HG02840 (cell line): ENCODE measurements around the gene NEK11.
A peak's percentile ranks its signal among the peaks of the same experiment; 100 is the strongest.

Source experiments
- ATAC-seq: cut with Tn5 transposase; IDR thresholded peaks from one replicate; pipeline ENCODE4 v1.9.1; 2021; ENCODE audit warnings: mild to moderate bottlenecking, moderate library complexity, moderate number of reproducible peaks; ENCODE audit not compliant: unreplicated experiment, low FRiP score

The NEK11 gene, protein sequence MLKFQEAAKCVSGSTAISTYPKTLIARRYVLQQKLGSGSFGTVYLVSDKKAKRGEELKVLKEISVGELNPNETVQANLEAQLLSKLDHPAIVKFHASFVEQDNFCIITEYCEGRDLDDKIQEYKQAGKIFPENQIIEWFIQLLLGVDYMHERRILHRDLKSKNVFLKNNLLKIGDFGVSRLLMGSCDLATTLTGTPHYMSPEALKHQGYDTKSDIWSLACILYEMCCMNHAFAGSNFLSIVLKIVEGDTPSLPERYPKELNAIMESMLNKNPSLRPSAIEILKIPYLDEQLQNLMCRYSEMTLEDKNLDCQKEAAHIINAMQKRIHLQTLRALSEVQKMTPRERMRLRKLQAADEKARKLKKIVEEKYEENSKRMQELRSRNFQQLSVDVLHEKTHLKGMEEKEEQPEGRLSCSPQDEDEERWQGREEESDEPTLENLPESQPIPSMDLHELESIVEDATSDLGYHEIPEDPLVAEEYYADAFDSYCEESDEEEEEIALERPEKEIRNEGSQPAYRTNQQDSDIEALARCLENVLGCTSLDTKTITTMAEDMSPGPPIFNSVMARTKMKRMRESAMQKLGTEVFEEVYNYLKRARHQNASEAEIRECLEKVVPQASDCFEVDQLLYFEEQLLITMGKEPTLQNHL

DNA sequence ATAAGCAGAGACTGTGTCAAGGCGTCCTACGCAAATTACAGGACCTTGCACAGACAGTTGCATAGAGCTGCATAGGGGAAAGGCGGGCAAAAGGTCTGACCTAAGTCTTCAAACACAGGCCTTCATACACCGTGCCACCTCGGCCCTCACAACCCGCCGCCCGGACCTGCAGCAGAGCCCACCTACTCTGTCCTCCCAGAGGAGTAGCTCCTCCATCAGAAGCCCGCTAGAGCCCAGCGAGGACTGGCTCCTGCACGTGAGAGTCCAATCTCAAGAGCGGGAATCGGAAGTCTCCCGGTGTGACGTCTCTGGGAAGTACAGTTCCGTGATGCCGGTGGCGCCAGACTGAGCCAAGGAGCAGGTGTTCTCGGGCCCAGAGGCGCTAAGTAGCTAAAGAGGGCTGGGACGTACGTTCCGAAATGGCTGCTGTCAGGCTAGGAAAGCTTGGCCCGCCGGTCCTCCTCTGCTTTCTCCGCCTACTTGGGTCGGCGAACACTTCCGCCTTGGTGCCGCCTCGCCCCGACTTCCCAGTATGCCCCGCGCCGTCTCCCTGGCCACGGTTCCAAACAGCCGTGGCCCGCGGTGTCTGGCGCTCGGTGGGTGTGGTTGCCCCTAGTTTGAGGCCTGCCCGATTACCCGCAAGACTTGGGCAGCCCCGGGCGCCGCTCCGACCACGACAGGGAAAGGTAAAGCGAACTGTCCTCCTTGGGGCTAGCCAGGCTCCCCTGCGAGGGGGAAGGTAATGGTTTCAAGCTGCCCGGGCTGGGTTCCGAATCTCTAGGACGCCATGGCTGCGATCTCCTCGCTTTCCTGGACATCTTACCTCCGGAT lies at the start of gene NEK11, which contains the start of gene ASTE1:
NEK11 (plus strand) TSS at position 557 of the 831 bp plus-strand sequence. CDS start 2,832 bp downstream, outside the sequence.
ASTE1 (minus strand) TSS at position 505 of the 831 bp plus-strand sequence. CDS start 1,519 bp downstream, outside the sequence.
- peak; percentile 98 for ATAC-seq

DNA sequence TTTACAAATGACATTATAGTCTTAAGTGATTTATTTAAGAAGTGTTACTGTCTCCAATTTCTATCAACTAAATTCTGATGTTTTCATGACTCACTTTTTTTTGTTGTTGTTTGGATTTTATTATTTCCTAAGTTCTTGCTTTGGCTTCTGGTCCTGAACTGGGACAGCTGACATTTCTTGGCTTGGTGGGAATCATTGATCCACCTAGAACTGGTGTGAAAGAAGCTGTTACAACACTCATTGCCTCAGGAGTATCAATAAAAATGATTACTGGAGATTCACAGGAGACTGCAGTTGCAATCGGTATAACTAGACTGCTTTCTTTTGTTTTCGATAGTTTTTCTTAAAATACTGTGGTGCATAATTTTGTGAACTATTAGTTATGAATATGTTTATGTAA lies 47.6 kb upstream of the NEK11 start:
- no peak for ATAC-seq

DNA sequence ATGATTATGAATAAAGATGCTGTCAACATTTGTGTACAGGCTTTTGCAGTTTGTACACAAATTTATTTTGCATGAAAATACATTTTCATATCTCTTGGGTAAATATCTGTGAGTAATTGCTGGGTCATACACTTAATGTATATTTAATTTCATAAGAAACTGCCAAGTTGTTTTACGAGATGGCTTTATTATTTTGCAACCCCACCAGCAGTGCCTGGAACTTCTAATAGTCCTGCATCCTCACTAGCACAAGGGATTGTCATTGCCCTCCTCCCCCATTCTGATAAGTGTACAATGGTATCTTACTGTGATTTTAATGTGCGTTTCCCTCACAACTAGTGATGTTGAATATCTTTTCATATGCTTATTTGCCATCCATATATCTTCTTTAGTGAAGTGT lies 45.2 kb upstream of the NEK11 start:
- no peak for ATAC-seq

DNA sequence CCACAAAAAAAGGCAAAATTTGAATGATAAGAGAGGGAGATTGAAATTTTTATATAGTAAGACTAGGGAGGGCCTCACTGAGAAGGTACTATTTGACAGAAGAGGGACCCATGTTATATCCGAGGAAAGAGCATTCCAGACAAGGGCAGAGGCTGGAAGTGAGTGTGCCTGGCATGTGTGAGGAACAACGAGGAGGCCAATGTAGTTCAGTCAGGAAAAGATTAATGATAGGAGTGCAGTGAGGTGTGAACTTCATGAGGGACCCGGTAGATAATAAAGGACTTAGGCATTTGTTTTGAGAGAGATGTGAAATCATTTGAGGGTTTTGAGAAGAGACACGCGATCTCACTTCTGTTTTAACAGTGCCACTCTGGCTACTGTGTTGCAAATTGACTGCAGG lies 36.4 kb upstream of the NEK11 start:
- no peak for ATAC-seq

DNA sequence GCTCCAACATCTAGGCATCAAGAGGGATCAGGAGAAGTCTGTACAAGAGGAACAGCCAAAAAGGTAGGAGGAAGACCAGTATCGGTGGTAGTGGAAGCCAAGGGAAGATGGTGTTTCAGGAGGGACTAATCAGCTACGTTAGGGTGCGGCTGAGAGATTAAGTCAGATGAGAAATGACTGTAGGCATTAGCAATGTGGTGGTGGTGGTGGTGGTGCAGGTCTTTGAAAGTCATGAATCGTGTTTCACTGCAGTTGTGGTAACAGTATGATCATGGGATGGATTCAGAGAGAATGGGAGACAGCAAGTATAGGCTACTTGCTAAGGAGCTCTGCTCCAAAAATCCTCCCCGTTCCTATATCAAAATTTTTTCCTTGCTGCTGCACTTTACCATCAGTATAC lies 35.6 kb upstream of the NEK11 start:
- no peak for ATAC-seq

DNA sequence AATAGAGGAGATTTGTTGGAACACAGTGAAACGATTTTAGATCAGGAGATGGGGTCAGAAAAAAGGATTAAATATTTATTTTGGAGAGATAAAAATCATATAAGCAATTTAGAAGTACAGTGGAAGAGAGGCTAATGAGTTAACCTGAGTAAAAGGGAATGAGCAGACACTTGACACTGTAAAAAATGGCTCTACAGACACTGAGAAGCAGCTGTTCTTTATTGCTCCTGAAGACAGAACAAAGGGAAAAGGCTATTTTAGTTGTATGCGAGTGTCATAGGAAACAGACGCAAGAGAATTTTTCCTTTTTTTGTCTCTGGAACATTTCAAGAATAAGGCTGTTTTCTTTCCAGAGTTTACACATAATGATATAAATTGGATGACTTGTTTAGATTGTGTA lies 34.3 kb upstream of the NEK11 start:
- ATAC-seq: no peak

DNA sequence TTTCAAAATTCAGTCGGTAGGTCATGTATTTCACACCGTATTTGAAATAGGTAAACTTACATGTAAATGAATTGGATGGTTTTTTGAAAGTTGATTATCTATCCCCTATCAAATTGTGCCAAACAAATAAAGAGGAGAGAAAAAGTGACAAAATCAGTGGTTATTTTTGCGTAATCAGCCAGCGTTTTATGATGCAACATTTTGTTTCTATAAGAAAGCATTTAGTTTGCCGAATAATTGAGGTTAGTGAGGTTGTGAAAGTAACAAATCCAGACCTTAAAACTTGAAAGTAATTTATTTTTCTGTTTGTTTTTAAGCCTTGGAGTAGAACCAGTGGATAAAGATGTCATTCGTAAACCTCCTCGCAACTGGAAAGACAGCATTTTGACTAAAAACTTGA lies 29.4 kb upstream of the NEK11 start:
- no peak for ATAC-seq

DNA sequence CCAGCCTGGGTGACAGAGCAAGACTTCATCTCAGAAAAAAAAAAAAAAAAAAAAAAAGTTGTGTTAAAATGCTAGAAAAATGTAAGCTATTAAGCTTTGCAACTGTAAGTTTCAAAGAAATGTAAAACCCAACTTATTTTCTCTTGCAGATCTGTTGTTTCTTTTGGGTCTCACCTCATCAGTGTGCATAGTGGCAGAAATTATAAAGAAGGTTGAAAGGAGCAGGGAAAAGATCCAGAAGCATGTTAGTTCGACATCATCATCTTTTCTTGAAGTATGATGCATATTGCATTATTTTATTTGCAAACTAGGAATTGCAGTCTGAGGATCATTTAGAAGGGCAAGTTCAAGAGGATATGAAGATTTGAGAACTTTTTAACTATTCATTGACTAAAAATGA lies 25.6 kb upstream of the NEK11 start:
- no peak for ATAC-seq

DNA sequence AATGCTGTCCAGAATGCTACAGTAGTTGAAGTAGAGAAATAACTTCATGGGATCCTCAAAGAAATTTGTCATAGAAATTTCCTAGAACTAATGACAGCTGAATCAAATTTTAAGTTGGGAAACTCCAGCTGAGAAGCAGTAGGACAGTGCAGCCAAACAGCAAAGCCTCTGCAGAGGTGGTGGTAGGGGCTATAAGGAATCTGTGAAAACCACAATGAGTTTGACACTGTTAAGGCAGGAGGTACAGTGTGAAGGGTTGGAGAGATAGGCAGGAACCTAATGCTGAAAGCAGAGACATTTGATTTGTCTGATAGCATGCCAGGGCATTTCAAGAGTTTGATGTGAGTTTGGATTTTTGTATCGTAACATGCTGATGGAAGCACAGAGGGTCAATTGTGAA lies 22.1 kb upstream of the NEK11 start:
- ATAC-seq: no peak

DNA sequence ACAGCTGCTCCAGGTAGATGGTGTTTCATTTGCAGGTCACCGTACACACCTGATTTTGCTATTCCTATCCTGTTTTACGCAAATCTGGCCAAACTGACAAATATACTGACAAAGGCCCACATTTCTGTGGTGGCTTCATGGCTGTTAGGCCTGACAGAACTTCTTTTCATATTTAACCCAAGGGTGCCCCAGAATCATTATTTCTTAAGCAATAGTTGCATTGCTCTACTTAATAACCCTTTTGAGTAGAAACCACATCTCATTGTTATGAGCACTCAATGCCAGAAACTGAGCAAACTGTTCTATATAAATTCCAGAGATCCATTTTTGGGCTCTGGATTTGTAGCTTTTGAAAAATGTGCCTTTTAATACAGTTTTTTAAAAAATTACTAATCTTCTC lies 19.4 kb upstream of the NEK11 start:
- no peak for ATAC-seq

DNA sequence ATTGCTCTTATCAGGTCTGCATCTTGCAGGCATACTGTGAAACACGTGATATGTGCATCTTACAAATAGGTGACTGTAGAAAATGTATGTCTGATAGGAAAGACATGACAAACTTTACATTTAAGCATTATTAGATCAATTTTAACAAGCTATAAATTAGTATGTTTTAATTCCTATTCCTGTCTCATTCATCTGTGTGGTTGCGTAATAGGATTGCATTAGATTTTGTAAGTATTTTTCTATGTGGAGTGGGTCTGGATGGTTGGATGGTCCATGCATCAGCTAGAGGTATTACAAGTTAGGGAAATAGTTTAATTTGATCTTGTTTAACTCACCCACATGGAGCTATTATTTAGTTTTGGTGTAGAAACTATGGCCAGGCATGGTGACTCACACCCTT lies 18.9 kb upstream of the NEK11 start:
- no peak for ATAC-seq

DNA sequence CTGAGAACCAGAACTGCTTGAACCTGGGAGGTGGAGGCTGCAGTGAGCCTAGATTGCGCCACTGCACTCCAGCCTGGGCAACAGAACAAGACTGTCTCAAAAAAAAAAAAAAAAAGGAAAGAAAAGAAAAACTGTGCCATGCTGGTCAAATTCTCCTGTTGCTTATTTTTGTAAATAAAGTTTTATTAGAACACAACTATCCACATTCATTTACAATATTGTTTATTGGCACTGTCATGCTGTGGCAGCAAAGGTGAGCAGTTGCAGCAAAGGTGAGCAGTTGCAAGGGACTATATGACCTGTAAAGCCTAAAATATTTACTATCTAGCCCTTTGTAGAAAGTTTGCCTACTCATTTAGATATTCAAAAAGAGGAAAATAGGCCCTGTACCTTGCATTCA lies 18.4 kb upstream of the NEK11 start:
- no peak for ATAC-seq

DNA sequence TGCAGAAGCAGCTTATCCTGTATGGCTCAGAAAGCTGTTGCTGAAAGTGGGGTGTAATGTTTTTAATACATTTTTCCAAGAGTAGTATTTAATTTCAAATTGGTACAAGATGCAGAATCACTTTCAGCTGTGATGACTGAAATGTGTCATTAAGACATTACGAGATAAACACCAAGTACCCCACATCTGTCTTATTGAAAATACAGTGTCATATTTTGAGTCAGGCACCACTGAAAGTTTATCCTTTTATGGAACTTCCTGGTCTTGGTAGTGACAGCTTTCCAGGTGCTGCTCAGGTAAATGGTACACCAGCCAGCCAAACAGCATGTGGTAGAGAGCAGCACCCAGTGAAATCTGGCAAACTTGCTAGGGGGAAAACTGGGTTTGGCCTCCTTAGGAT lies 17.0 kb upstream of the NEK11 start:
- no peak for ATAC-seq

DNA sequence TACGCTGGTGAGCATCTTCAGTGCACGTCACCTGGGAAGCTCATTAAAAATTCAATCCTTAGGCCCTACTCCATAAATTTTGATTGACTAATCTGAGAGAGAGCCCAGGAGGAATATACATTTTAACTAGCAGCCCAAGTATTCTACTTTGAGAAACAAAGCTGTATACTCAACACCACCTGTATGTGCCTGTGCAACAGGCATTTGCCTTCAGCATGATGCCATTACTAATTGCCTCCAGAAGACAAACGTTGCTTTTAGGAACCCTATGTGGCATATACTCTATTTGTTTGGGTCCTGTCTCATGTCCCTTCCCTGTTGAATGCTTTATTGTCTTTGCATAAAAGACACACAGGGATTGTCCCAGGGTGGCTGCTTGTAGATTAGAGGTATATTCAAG lies 7.7 kb upstream of the NEK11 start:
- ATAC-seq: no peak

DNA sequence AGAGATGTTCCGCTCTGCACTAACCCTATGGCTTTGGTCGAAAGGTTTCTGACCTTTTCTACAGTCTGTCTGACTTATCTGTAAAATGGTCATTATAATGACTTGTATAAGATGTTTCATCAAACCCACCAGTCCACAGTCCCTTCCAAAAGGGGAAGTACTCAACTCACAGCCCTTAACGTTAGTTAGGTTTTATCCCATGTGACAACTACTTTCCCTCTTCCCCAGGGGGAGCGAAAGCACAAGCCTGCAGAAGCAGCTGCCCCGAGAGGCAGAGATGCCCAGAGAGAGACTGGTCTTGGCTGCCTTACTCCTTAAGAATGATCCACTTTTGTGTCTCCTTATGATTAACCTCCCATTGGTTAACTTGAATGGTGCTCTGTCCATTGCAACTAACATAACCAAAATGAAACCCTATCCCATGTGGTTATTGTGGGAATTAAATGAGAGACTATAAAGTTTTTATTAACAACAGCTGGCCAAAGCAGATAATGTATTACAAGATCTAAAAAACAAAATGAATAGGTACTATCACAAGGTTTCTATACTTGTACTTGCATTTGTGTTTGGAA lies 6.5 kb upstream of the NEK11 start:
- ATAC-seq: no peak

DNA sequence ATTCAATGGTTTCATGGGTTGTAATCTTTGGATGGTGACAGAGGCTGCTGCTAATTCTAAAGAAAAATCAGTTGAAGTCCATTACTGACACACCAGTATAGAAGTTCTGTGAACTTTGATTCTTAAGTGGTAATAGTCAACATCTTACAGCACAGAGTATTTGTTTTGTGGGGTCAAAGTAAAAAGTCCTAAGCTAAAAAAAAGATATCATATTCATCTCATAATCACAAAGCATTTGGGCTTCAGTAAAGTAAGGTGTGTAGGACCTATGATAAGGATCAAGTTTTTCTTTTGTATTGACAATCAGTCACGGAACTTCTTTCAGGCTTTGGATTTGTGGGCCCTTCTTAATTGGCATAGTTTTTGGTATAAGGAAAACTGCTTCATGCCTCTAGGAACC lies 1.1 kb upstream of the NEK11 start:
- ATAC-seq: no peak

DNA sequence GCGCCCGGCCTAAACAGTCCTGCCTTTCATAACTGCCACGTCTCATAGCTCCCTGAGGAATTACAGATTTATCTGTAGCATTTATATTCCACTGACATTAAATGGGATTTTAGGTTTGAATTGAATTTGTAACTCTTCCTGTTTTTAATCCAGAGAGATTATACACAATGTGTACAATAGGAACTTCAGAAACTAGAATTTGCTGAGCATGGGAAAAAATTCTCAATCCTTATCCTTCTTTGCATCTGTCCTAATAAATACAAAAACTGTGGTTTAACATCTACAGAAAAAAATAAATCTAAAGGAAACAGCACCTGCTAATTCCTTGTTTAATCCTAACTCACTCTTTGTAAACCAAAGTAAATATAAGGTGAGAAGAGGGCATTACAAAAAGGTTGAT lies 2.2 kb downstream of the NEK11 start:
- ATAC-seq: no peak

DNA sequence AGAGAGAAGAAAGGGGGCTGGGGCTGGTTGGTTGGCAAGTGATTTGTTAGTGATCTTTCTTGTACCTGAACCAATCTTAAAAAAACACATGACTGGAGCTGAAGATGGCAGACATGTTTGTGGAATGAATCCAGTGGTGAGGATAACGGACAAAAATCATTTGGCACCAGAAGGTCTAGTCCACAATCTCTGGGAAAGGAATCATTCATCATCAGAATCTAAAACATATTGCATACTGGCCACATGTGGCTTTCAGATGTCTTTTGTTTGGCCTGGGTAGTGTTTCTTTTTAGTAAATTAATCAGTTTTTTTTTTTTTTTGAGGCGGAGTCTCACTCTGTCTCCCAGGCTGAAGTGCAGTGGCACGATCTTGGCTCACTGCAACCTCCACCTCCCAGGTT lies 5.0 kb downstream of the NEK11 start:
- ATAC-seq: no peak

DNA sequence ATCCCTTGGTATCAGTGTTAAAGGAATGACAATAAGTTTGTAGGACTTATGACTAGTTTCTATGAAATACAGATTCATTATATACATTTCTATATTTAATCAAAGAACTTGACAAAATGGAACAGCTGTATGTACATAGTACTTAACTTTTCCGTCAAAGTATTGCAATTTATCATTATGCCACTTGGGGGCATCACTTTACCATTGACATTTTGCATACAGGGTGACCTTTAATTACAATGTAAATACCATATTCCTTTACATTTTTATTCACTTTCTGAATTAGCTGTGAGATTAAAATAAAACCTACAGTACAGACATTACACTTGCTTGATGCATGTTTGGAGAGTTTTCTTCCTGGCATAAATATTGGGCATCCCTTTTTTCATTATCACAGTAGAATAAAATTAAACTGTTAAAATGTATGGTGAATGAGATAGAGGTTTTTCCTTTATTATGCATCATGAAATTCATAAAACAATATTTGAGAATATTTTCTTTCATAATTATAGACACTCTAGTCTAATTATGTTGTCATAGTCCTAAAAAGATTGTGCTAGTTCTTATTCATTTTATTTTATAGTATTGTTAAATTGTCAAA lies 6.9 kb downstream of the NEK11 start:
- no peak for ATAC-seq

DNA sequence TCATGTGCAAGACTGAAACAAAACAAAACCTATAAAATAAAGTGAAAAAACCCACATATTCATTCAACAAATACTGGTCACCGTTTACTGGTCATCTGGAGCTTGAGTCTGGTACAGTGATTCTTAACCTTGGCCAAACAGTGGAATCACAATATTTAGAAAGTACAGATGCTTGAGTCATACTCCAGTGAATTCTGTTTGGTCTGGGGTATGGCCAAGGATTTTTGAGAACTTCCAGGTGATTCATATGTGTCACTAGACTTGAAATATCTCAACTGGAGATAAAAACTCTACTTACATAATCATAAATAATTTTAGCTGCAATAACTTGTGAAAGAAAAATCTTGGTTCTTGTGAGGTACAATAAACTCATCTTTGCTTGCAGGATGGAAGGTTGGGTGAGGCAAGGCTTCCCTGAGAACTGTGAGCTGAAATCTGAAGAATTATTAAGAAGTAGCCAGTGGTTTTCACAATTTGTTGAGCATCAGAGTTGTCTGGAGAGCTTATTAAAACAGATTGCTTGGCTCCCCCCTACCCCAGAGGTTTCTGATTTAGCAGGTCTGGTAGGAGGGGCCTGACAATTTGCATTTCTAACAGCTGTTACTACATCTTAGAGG lies 9.6 kb downstream of the NEK11 start:
- ATAC-seq: no peak
